Measurements from ENCODE around the gene NT5M. TPM values are rescaled to one million over a fixed set of nuclear protein-coding genes. Genes with fewer than 3 reads are reported as not detected.

The NT5M gene
- total RNA-seq, 1 experiment from 2014 or later, result 6.6 TPM

- no peak overlapping the region for H3K27ac Mint-ChIP-seq
- Histone ChIP-seq H3K4ac (ENCODE audit: low read depth, low read length) (no peak overlapping the region), H3K14ac (ENCODE audit: insufficient read depth, low read length) (no peak overlapping the region), H2BK20ac (ENCODE audit: low read depth, low read length, poor library complexity, severe bottlenecking) (no peak overlapping the region), H3K9ac (ENCODE audit: extremely low read depth, insufficient read length, low read length) (no peak overlapping the region), H3K4me1 (ENCODE audit: insufficient read depth, low read length) (no peaks in the 10 kb centered on the region), H4K20me1 (ENCODE audit: control insufficient read depth, insufficient read depth, insufficient read length) (peaks cover under 1% of the 10 kb centered on the region), H3K79me2 (ENCODE audit: insufficient read depth, low read length) (no peaks in the 10 kb centered on the region), H3K23me2 (ENCODE audit: insufficient read length, low read depth, low read length, poor library complexity, severe bottlenecking) (no peaks in the 10 kb centered on the region), H2AFZ (ENCODE audit: low read length) (no peak overlapping the region), H2BK5ac (ENCODE audit: insufficient read length, low read length) (no peak overlapping the region), H3K27ac (ENCODE audit: insufficient read length, low read depth, low read length) (no peak overlapping the region), H2BK120ac (ENCODE audit: low read depth, low read length, poor library complexity, severe bottlenecking) (no peak overlapping the region), H4K91ac (ENCODE audit: insufficient read length, low read depth, low read length) (no peak overlapping the region), H3K79me1 (ENCODE audit: insufficient read depth, low read depth, low read length, poor library complexity, severe bottlenecking) (no peaks in the 10 kb centered on the region), H3K9me3 (ENCODE audit: control insufficient read depth, low read depth, low read length) (no peaks in the 10 kb centered on the region), H2AK5ac (ENCODE audit: insufficient read length, low read length) (no peak overlapping the region), H2BK12ac (ENCODE audit: insufficient read length, low read depth, low read length) (no peak overlapping the region), H3K4me2 (ENCODE audit: insufficient read depth, insufficient read length, low read length) (no peak overlapping the region), H3K23ac (ENCODE audit: insufficient read length, low read depth, low read length) (no peak overlapping the region), H4K8ac (replicated peaks; ENCODE audit: insufficient read length, low read depth, low read length) (no peak overlapping the region), H2BK15ac (ENCODE audit: low read depth, low read length) (no peak overlapping the region), H3K27me3 (ENCODE audit: insufficient read depth, low read length) (no peaks in the 10 kb centered on the region), H3K56ac (ENCODE audit: insufficient read length, low read depth, low read length) (no peak overlapping the region), H3T11ph (ENCODE audit: low read length) (no peak overlapping the region), H3K18ac (ENCODE audit: insufficient read length, low read depth, low read length) (no peak overlapping the region), H4K5ac (ENCODE audit: insufficient read length, low read depth, low read length) (no peak overlapping the region)
- H3K4me3 Mint-ChIP-seq, result no peak overlapping the region
- no peaks in the 10 kb centered on the region; a peak in 1 of 7 replicates for H3K36me3 Mint-ChIP-seq (ENCODE audit: insufficient read depth in 1 of 3, low read depth in 3 of 3)
- H3K4me1 Mint-ChIP-seq, result peaks cover 10 to 16% of the 10 kb centered on the region in 2 experiments
- WGBS (ENCODE audit: extremely low coverage, insufficient read length, low lambda C conversion rate), result no CpG with 5 or more reads among the region's 16 CpGs
- DNase-seq, result no peak
- H3K9me3 Mint-ChIP-seq, result no peaks in the 10 kb centered on the region
- H3K27me3 Mint-ChIP-seq (ENCODE audit: low read depth), result peaks cover 5% of the 10 kb centered on the region
- TF ChIP-seq CTCF (conservative IDR thresholded peaks at IDR 0.05), result no peak
Measured at GRCh38 chr17:17351356-17351891, 48.3 kb downstream of the NT5M start.

Data from H9 (cell line).